PC-9 (cell line): ENCODE data around the gene PDXDC1.
"Not testable (repeated sequence)": the region's sequence is repeated elsewhere in the genome, so short reads cannot be mapped to it uniquely, and the experiment has no call there.

Experiments used
- CTCF ChIP-seq: fragments of 200-600 bp; sonication (generic); conservative IDR thresholded peaks from 2 replicates; pipeline ENCODE4 v1.6.1; 2017; ENCODE audit warnings: mixed run types, antibody characterized with exemption, mild to moderate bottlenecking, moderate library complexity
- EZH2 ChIP-seq: fragments of 200-600 bp; sonication (generic); IDR thresholded peaks from 2 replicates; pipeline ENCODE4 v1.8.0; 2017; ENCODE audit warnings: antibody characterized with exemption, low read depth

GRCh38 chr16:15132719-15133428, 158.0 kb downstream of the PDXDC1 start:
- not testable (repeated sequence) for TF ChIP-seq CTCF, EZH2
